HG02610 (cell line): ENCODE measurements around the gene NECTIN1.

Source experiments
- ATAC-seq: cut with Tn5 transposase; IDR thresholded peaks from one replicate; pipeline ENCODE4 v1.9.1; 2021; ENCODE audit warnings: mild to moderate bottlenecking, moderate library complexity; ENCODE audit not compliant: unreplicated experiment

NECTIN1 gene

GRCh38 chr11:119737366-119738058 lies 8.5 kb upstream of the NECTIN1 start:
- ATAC-seq: no peak

- ATAC-seq: no peak
Observed at GRCh38 chr11:119734788-119735187, 5.8 kb upstream of the NECTIN1 start.

- no peak for ATAC-seq
Observed at GRCh38 chr11:119730789-119731386, 1.9 kb upstream of the NECTIN1 start.

GRCh38 chr11:119729951-119730613 lies 1.1 kb upstream of the NECTIN1 start:
- ATAC-seq: no peak

GRCh38 chr11:119729581-119729927 lies 554 bp upstream of the NECTIN1 start:
- ATAC-seq: peak; percentile 12

- no peak for ATAC-seq
Observed at GRCh38 chr11:119728211-119728626, 781 bp downstream of the NECTIN1 start.

GRCh38 chr11:119727523-119728151 lies 1.4 kb downstream of the NECTIN1 start:
- ATAC-seq: no peak

GRCh38 chr11:119726585-119727522 lies 2.1 kb downstream of the NECTIN1 start:
- ATAC-seq: no peak

- no peak for ATAC-seq
Observed at GRCh38 chr11:119726150-119726553, 2.8 kb downstream of the NECTIN1 start.

GRCh38 chr11:119724956-119725355 lies 4.0 kb downstream of the NECTIN1 start:
- ATAC-seq: no peak

GRCh38 chr11:119723952-119724325 lies 5.1 kb downstream of the NECTIN1 start:
- ATAC-seq: no peak

GRCh38 chr11:119723243-119723951 lies 5.6 kb downstream of the NECTIN1 start:
- no peak for ATAC-seq

- ATAC-seq: no peak
Observed at GRCh38 chr11:119722281-119722794, 6.7 kb downstream of the NECTIN1 start.

GRCh38 chr11:119721129-119722120 lies 7.6 kb downstream of the NECTIN1 start:
- ATAC-seq: no peak

- ATAC-seq: no peak
Observed at GRCh38 chr11:119720311-119720913, 8.6 kb downstream of the NECTIN1 start.

GRCh38 chr11:119717839-119718534 lies 11.0 kb downstream of the NECTIN1 start:
- no peak for ATAC-seq

GRCh38 chr11:119716582-119717498 lies 12.2 kb downstream of the NECTIN1 start:
- no peak for ATAC-seq
